ENCODE results near the gene C5orf34.

- TF ChIP-seq CTCF (IDR thresholded peaks at IDR 0.05) (no peak), POLR2A (IDR thresholded peaks at IDR 0.05) (no peak)
Measured at GRCh38 chr5:43437062-43437660, 77.8 kb downstream of the C5orf34 start.
